Esophagus squamous epithelium (tissue), 5 donors: ENCODE measurements around the gene KIAA0513. TPM values are rescaled to one million over a fixed set of nuclear protein-coding genes. Genes with fewer than 3 reads are reported as not detected.
A peak's percentile ranks its signal among the peaks of the same experiment; 100 is the strongest.

Experiments
- DNase-seq: peaks from one replicate; lab custom pipeline; 2025; lab: John Stamatoyannopoulos, UW
- H3K27ac ChIP-seq, 4 donors: fragments of 200-600 bp; sonication (generic); one replicate each; pipeline ENCODE4 v1.5.1; 2016 to 2019; ENCODE audit warnings: mild to moderate bottlenecking in 1 of 4
- H3K27me3 ChIP-seq, 4 donors: fragments of 200-600 bp; sonication (generic); 1 replicate in 3 of 4; 2 replicates in 1 of 4; pipeline versions ENCODE4 v1.5.1 to v1.6.0; 2017 to 2021; ENCODE audit warnings: antibody characterized with exemption in 1 of 4
- H3K36me3 ChIP-seq, 3 donors: fragments of 200-600 bp; sonication (generic); one replicate each; pipeline ENCODE4 v1.5.1; 2016 to 2019
- H3K4me1 ChIP-seq, 3 donors: fragments of 200-600 bp; sonication (generic); one replicate each; pipeline ENCODE4 v1.5.1; 2017 to 2019
- H3K4me3 ChIP-seq, 4 donors: fragments of 200-600 bp; sonication (generic); 1 replicate in 3 of 4; 2 replicates in 1 of 4; pipeline ENCODE4 v1.5.1; 2016 to 2019; ENCODE audit warnings: mild to moderate bottlenecking in 2 of 4, moderate library complexity in 1 of 4
- H3K9me3 ChIP-seq, 3 donors: fragments of 200-600 bp; sonication (generic); one replicate each; pipeline ENCODE4 v1.5.1; 2016 to 2019
- POLR2A ChIP-seq, 4 donors: fragments of 450-650 bp; IDR thresholded peaks; one replicate each; pipeline ENCODE4 v1.6.1; 2017; ENCODE audit warnings: antibody characterized with exemption in 4 of 4, mild to moderate bottlenecking in 4 of 4, moderate library complexity in 3 of 4
- WGBS, 2 donors: methylation state at CpG; one replicate each; pipeline ENCODE4 v1.1.5; 2018; 5-methylcytosine and 5-hydroxymethylcytosine counted together
- intact Hi-C: fragments of 100-400 bp; cut with DNase I; formaldehyde crosslinking; loops from one replicate; pipeline ENCODE4 v1.15.0; 2022
- total RNA-seq, 4 donors: library from RNA; depleted of rRNA; stranded (reverse); fragments of >200 nt; gene quantifications; one replicate each; pipeline ENCODE4 v1.1.0, GENCODE V29; 2016
- TF ChIP-seq, protein P1 (sequence below), 6 experiments: fragments of 450-650 bp in 4 of 6; fragments of 200-600 bp in 2 of 6; sonication (generic) in 2 of 6; IDR thresholded peaks; one replicate each; pipeline ENCODE4 v1.5.1; 2016 to 2019; ENCODE audit warnings: antibody characterized with exemption in 6 of 6, mild to moderate bottlenecking in 4 of 6, moderate library complexity in 4 of 6
- donor health status: DM: yes; HTN: yes; CAD: no.

KIAA0513 gene
- total RNA-seq, 4 donors from 2014 or later, result 9.0 to 11.4 (median 9.7) TPM

GRCh38 chr16:85010931-85011845 is 16.4 kb upstream of the KIAA0513 start, which contains the start of gene ZDHHC7:
ZDHHC7 (minus strand) TSS chr16:85011535; CDS start chr16:84990618, 20,917 bp downstream.
- peak in 2 of 4 donors; percentile 81 to 93 for TF ChIP-seq POLR2A (IDR thresholded peaks at IDR 0.05)
- TF ChIP-seq, protein P1, sequence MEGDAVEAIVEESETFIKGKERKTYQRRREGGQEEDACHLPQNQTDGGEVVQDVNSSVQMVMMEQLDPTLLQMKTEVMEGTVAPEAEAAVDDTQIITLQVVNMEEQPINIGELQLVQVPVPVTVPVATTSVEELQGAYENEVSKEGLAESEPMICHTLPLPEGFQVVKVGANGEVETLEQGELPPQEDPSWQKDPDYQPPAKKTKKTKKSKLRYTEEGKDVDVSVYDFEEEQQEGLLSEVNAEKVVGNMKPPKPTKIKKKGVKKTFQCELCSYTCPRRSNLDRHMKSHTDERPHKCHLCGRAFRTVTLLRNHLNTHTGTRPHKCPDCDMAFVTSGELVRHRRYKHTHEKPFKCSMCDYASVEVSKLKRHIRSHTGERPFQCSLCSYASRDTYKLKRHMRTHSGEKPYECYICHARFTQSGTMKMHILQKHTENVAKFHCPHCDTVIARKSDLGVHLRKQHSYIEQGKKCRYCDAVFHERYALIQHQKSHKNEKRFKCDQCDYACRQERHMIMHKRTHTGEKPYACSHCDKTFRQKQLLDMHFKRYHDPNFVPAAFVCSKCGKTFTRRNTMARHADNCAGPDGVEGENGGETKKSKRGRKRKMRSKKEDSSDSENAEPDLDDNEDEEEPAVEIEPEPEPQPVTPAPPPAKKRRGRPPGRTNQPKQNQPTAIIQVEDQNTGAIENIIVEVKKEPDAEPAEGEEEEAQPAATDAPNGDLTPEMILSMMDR (IDR thresholded peaks at IDR 0.05), result peak in 2 of 6 experiments; percentile 6 to 10
- H3K27ac ChIP-seq, result peak within 1 kb of the TSS; percentile 91 to 98 (median 96)
- H3K4me1 ChIP-seq, result peaks cover 20 to 57% (median 37%) of the 10 kb centered on the region in 3 donors
- DNase-seq, result no peak
- intact Hi-C loops, result no loop called here
- H3K4me3 ChIP-seq, result peak within 1 kb of the TSS; percentile 67 to 83 (median 78)
- H3K9me3 ChIP-seq, result no peaks in the 10 kb centered on the region
- 0 to 4% methylated on average over 11 to 37 of the region's 86 CpGs for WGBS, 2 donors
- H3K36me3 ChIP-seq, result peaks cover 0 to 9% (median 0%) of the 10 kb centered on the region in 3 donors
- H3K27me3 ChIP-seq, result no peaks in the 10 kb centered on the region

DNA sequence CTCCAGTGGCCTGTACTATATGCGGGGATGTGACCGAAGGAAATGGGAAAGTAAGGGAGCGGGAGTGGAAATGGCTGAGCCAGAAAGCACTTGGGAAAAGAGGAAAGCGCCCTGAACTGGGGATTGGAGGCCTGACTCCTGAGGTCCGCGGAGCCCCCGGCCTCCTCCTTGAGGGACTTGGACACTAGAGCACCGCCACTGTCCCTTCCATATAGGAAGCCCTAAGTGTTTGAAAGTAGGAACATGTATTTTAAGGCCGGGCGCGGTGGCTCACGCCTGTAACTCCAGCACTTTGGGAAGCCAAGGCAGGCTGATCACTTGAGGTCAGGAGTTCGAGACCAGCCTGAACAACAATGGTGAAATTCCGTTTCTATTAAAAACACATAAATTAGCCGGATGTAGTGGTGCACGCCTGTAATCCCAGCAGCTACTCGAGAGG is 15.7 kb upstream of the KIAA0513 start:
- no peak for TF ChIP-seq POLR2A (IDR thresholded peaks at IDR 0.05)
- TF ChIP-seq, protein P1 (IDR thresholded peaks at IDR 0.05), result no peak
- Histone ChIP-seq H3K27me3 (no peaks in the 10 kb centered on the region), H3K4me3 (peak overlapping the region; percentile 67 to 83 (median 78)), H3K4me1 (peaks cover 17 to 51% (median 31%) of the 10 kb centered on the region in 3 donors), H3K9me3 (no peaks in the 10 kb centered on the region), H3K36me3 (peaks cover 0 to 9% (median 0%) of the 10 kb centered on the region in 3 donors), H3K27ac (peak overlapping the region; percentile 91 to 98 (median 96))
- intact Hi-C loops, result no loop called here
- DNase-seq, result no peak
- WGBS, 2 donors, result 13 to 16% methylated on average over 17 of the region's 17 CpGs

- no peak overlapping the region for H3K4me3 ChIP-seq
- H3K4me1 ChIP-seq, result peaks cover 11 to 28% (median 14%) of the 10 kb centered on the region in 3 donors
- no peaks in the 10 kb centered on the region for H3K36me3 ChIP-seq
- DNase-seq, result no peak
- no peaks in the 10 kb centered on the region for H3K9me3 ChIP-seq
- intact Hi-C loops, result no loop called here
- no peaks in the 10 kb centered on the region for H3K27me3 ChIP-seq
- 69 to 73% methylated on average over 2 of the region's 2 CpGs for WGBS, 2 donors
- no peak for TF ChIP-seq POLR2A (IDR thresholded peaks at IDR 0.05)
- TF ChIP-seq, protein P1 (IDR thresholded peaks at IDR 0.05), result no peak
- no peak overlapping the region for H3K27ac ChIP-seq
These were observed 13.3 kb upstream of the KIAA0513 start for GRCh38 chr16:85014311-85014710.

DNA sequence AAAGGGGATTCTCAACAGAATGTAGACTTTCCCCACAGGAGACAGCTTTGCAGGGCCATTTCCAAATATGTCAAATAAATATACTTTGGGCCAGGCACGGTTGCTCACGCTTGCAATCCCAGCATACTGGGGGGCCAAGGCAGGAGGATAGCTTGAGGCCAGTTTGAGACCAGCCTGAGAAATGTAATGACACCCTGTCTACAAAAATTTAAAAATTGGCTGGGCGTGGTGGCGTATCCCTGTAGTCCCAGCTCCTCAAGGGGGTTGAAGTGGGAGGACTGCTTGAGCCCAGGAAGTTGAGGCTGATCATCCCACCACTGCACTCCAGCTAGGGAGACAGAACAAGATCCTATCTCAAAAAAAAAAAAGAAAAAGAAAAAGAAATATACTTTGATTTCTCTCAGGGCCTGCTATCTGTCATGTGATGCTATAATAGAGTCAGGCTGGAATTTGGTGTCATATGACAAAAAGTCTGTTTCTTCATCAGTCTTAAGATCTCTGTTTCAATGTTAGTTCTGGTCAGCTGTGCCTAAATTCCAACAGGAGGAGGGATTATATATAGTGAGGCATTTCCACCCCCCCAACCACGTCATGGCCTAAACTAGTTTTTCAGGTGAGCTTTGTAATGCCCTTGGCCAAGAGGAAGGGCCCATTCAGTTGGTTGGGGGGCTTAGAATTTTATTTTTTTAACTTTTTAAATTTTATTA is 12.0 kb upstream of the KIAA0513 start:
- H3K36me3 ChIP-seq, result no peaks in the 10 kb centered on the region
- no peaks in the 10 kb centered on the region for H3K9me3 ChIP-seq
- peaks cover 4 to 26% (median 10%) of the 10 kb centered on the region in 3 donors for H3K4me1 ChIP-seq
- WGBS, 2 donors, result 79 to 84% methylated on average over 3 to 5 of the region's 5 CpGs
- no peaks in the 10 kb centered on the region for H3K27me3 ChIP-seq
- no peak overlapping the region for H3K4me3 ChIP-seq
- intact Hi-C loops, result no loop called here
- H3K27ac ChIP-seq, result no peak overlapping the region
- no peak for TF ChIP-seq POLR2A (IDR thresholded peaks at IDR 0.05)
- TF ChIP-seq, protein P1 (IDR thresholded peaks at IDR 0.05), result no peak
- DNase-seq, result no peak
